Activated CD4-positive, CD25-positive, alpha-beta regulatory T cell treated with anti-CD3 and anti-CD28 coated beads, Interleukin-2, amount 50 U/mL, for 16 hours (primary cell): ENCODE data around the gene SC5D.

Experiments
- DNase-seq: peaks from one replicate; pipeline ENCODE4 v3.0.0-alpha.2; 2020; ENCODE audit warnings: low read depth, low spot score

The SC5D gene

DNA sequence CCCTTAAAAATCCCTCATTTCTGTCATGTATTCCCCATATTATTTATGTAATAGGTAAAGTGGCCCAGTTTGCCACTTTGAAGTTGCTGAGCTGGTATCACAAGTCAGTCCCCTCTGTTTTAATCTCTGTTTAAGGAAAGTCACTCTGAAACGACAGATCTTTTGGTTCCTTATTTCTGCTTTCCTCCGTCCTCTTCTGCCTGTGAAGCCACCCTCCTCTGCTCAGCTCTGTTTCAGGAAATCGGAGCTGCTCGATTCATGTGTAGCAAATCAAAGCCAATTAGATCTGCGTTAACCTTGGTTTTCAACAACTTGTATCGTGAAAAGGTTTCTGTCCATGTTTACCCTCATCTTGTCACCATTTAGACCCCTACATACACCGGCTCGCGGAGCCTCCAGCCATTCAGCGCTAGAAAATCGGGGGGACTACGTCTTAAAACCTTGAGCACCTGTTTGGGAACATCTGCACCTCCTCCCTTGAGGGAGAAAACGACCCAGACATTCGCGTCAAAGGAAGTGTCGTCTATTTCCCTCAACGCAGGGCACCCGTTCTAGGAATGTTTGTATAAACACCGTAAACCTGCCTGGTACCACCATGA is 576 bp upstream of the SC5D start:
- DNase-seq = no peak

DNA sequence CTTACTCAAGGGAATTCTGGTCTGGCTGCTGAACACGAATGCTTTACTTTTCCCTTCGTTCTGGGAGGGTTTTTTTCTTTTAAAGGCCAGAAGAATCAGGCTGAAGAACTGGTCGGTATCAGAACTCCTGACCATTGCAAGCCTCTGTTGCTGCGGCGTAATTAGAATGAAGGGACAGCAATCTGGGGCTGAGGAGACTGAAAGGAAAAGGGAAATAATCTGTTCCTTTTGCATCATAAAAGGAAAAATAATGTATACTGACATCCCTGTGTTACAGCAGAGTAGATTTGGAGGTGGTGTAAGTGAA is 670 bp downstream of the SC5D start:
- DNase-seq = no peak

DNA sequence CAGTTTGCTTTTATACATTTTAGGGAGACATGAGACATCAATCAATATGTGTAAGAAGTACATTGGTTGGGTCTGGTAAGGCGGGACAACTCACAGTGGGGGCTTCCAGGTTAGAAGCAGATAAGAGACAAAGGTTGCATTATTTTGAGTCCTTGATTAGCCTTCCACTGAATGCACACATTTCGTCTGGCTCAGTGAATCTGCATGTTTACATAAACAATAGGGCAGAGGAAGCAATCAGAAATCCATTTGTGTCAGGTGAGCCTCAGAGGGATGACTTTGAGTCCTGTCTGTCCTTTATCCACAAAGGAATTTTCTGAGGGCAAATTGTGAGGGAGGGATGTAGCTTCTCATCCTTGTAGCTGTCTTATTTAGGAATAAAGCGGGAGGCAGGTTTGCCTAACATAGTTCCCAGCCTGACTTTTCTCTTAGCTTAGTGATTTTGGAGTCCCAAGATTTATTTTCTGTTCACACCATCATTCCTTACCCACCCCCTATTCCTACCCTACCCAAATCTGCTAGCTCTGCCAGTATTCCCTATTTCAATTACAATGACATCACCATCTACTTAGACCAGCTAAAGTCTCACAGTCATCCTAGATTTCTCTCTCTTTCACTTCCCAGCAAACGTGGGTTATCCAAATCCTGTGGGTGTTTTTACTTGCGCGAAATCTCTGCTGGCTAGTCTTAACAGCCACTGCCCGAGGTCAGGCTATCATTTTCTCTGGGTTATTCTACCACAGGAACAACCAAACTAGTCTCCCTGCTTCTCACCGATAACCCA is 2.9 kb downstream of the SC5D start:
- no peak for DNase-seq

DNA sequence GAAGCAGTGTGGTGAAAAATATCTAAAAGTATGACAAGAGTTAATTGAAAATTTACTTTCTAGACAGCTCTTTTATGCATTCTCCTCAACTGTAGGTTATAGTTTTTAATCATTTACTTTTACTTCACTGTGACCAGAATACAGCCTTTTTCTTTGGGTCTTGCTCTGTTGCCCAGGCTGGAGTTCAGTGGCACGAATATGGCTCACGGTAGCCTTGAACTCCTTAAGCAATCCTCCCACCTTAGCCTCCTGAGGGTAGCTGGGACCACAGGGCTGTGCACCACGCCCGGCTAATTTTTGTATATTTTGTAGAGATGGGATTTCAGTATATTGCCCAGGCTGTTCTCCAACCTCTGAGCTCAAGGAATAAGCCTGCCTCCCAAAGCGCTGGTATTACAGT is 5.3 kb downstream of the SC5D start:
- no peak for DNase-seq

DNA sequence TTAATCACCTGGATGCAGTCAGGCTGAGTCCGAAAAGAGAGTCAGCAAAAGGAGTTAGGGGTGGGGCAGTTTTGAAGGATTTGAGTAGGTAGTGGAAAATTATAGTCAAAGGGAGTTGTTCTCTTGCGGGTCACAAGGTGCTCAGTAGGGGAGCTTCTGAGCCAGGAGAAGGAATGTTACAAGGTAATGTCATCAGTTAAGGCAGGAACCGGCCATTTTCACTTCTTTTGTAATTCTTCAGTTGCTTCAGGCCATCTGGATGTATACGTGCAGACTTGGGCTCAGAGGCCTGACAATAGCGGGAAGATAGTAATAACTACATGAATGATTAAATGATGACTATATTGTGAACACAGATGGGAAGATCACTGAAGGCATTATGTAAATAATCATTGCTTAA is 6.2 kb downstream of the SC5D start:
- DNase-seq = no peak

DNA sequence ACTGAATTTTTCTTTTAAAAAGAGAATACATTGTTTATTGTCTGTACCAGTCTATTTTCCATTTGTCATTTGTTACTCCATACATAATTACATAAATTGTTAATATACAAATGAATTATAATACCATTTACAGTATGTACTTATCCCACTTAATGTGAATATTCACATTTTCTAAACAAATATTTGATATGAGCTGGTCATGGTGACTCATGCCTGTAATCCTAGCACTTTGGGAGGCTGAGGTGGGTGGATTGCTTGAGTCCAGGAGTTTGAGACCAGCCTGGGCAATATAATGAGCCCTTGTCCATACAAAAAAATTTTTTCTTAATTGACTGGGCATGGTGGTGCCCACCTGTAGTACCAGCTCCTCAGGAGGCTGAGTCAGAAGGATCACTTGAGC is 6.8 kb downstream of the SC5D start:
- DNase-seq = no peak

- no peak for DNase-seq
Observed at GRCh38 chr11:121300313-121300971, 7.9 kb downstream of the SC5D start.

DNA sequence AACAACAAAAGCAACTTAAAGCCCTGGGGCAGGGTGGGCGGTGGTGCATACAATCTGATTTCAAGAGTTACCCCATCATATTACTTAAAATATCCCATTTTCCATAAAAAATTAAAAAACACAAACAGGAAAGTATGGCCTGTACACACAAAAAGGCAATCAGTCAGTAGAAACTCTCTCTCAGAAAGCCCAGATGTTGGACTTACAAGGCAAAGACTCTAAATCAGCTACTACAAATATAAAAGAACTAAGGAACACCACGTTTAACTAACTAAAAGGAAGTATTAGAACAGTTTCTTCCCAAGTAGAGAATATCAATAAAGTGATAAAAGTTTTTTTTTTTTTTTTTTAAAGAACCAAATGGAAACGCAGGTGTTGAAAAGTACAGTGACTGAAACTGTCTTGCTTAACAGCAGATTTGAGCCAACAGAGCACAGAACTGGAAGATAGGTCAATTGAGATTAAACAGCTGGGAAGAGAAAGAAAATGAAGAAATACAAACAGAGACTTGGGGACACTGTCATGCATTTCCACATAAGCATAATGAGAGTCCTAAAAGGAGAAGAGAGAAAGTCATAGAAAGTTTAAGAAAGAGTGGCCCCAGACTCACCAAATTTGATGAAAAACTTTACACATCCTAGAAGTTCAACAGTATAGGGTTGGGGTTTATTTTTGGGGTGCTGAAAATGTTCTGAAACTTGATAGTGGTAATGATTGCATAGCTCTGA is 8.6 kb downstream of the SC5D start:
- no peak for DNase-seq

GRCh38 chr11:121304759-121305158 is 12.2 kb downstream of the SC5D start:
- no peak for DNase-seq

DNA sequence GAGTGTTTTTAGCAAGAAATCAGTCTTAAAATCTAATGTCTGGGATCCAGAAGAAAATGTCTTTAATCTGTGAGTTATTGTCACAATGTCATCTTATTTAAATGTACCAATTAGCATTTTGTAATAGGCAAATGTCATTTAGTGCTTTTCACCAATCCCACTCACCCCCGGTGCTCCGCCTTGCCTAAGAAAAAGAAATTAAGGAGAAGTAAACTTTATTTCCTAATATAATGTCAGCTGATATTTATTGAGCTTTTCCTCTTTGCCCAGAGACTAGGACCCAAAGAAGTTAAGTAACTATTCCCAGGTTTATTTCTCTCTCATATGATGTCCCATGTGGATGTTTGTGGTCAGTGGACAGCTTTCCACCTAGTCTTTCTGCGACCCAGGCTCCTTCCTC is 16.2 kb downstream of the SC5D start:
- no peak for DNase-seq

DNA sequence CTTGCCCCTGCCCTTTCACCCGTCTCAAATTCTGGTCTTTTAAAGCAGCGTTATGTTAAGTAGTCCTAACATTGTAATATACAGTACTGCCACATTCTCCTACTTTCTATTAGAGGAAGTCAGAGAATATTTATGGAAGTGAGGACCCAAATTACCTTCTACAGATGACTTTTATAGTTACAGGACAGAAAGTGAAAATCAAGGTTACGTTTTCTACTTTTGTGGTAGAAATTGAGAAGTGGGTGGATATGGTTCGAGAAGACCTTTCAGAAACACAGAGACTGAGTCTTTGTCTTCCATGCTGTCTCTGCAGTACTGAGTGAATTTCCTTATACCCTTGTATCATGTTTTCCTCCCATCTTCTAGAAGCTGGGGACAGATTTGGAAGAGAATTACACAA is 17.1 kb downstream of the SC5D start:
- DNase-seq = no peak

- no peak for DNase-seq
Observed at GRCh38 chr11:121310908-121311307, 18.3 kb downstream of the SC5D start.

DNA sequence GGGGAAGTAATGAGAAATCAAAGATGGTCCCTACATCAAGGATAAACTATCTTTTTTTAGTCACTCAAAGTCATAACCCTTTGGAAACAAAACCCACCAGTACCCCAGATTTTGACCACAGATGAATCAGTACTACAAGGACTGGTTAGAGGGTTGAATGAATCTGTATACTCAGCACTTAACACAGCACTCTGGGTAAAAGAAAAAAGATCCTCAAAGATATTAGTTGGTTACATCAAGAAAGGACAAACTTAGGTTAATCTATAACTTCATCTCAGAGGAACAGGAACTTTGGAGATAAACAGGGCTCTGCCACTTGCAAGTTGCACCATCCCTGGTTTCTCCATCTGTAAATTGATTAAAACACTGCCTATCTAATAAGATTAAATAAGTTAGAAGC is 18.8 kb downstream of the SC5D start:
- DNase-seq = no peak

DNA sequence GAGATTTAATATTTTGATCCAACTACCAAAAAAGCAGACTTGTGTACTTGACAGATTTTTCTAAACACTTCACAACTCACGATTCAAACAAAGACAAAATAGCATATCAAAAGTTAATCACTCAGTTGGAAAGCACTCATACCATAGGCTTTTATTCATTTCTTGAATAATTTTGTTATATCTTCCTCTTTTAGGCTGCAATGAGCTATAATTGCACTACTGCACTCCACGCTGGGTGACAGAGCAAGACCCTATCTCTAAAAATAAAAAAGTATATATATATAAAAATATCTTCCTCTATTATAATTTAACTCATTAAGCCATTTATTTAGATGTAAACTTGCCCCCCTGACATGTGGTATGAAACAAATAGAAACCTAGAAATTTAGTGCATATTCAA is 19.9 kb downstream of the SC5D start:
- DNase-seq = no peak

GRCh38 chr11:121318848-121319834 is 26.6 kb downstream of the SC5D start:
- DNase-seq = no peak

GRCh38 chr11:121321614-121322243 is 29.2 kb downstream of the SC5D start:
- DNase-seq = no peak

DNA sequence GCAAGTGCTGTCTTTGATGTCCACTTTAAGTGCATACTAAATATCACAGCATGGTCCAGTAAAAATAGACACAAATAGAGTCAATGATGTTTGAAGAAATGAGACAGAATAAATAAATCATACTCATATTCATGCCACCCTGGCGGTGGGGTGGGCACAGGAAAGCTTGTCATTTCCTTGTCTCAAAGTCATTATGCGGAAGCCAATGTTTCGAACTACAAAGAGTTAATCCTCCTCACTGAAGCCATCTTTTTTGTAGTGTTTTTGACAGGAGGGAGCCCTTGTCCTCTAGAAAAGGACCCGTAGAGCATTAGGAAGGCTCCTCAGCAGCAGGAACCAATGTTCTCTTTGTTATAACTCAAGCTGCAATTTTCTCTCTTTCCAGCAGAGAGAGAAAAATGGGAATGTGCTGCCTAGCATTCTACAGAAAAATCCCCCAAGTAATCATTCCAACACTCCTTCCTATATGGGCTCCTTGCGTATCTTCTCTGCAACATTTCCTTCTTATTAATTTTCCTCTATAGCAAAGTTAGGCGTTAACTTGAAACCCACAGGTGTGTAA is 30.6 kb downstream of the SC5D start:
- DNase-seq = no peak

DNA sequence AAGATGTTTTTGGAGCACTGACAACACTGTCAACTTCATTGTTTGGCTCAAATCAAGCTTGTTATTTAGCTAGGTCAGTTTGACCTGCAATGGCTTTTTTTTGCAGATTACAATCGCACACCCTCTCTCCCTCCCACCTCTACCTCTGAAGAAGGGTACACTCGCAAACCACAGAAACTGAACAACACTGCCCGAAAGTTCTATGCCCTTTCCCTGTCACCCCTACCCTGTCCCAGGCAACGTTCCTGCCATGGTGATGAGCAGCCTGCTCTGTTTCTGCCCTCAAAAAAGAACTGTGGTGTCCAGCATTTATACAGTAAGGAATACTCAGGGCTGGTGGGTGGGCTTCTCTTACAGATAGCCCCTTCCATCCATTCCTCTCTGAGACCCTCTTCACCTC is 33.7 kb downstream of the SC5D start:
- no peak for DNase-seq

DNA sequence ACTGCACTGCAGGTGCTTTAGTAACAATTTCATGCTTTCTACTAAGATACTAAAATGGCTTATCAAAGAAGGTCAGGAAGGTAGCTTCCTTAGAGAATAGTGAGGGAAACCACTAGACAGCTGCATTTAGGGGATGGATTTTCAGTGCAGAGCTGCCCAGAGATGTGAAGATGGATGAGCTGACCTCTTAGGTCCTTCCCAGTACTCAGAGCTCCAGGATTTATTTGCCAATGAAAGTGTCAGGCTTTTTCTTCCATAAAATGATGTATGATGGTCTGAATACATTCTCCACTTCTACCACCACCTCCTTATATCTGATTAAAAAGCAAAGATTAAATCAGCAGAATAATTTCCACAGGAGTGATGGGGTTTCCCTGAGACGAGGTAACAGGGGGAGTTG is 35.0 kb downstream of the SC5D start:
- DNase-seq = no peak

- no peak for DNase-seq
Observed at GRCh38 chr11:121328176-121328966, 35.8 kb downstream of the SC5D start.
